Hepatocyte (in vitro differentiated cells): Measurements from ENCODE around the gene RPL7A. TPM values are rescaled to one million over a fixed set of nuclear protein-coding genes. Genes with fewer than 3 reads are reported as not detected.

Source experiments
- DNase-seq: peaks from one replicate; pipeline ENCODE4 v3.0.0-alpha.2; 2016; ENCODE audit warnings: low spot score
- H2AFZ ChIP-seq: fragments of 200-600 bp; sonication (generic); 2 replicates; pipeline ENCODE4 v1.6.0; 2016; ENCODE audit warnings: antibody characterized with exemption, mild to moderate bottlenecking
- H3K27ac ChIP-seq: fragments of 200-600 bp; sonication (generic); 2 replicates; pipeline ENCODE4 v1.5.1; 2016; ENCODE audit warnings: mild to moderate bottlenecking
- H3K27me3 ChIP-seq: fragments of 200-600 bp; sonication (generic); 2 replicates; pipeline ENCODE4 v1.6.1; 2016
- H3K36me3 ChIP-seq: fragments of 200-600 bp; sonication (generic); replicated peaks from 2 replicates; pipeline ENCODE4 v1.5.1; 2016; ENCODE audit warnings: low read depth; ENCODE audit not compliant: insufficient read depth
- H3K4me1 ChIP-seq: fragments of 200-600 bp; sonication (generic); 2 replicates; pipeline ENCODE4 v1.5.1; 2016; ENCODE audit warnings: mild to moderate bottlenecking, moderate library complexity; ENCODE audit not compliant: insufficient read depth
- H3K4me2 ChIP-seq: fragments of 200-600 bp; sonication (generic); 2 replicates; pipeline ENCODE4 v1.6.0; 2016
- H3K4me3 ChIP-seq: fragments of 200-600 bp; sonication (generic); 2 replicates; pipeline ENCODE4 v1.5.1; 2016; ENCODE audit warnings: mild to moderate bottlenecking
- H3K79me2 ChIP-seq: fragments of 200-600 bp; sonication (generic); 2 replicates; pipeline ENCODE4 v1.6.0; 2017; ENCODE audit warnings: mild to moderate bottlenecking
- H3K9me2 ChIP-seq: fragments of 200-600 bp; sonication (generic); replicated peaks from 2 replicates; pipeline ENCODE4 v1.6.0; 2017; ENCODE audit warnings: mild to moderate bottlenecking; ENCODE audit not compliant: insufficient read depth
- H3K9me3 ChIP-seq: fragments of 200-600 bp; sonication (generic); 2 replicates; pipeline ENCODE4 v1.5.1; 2016; ENCODE audit warnings: low read depth, mild to moderate bottlenecking
- H4K20me1 ChIP-seq: fragments of 200-600 bp; sonication (generic); 2 replicates; pipeline ENCODE4 v1.6.0; 2016; ENCODE audit warnings: mild to moderate bottlenecking; ENCODE audit not compliant: insufficient read depth, poor library complexity, severe bottlenecking
- EZH2 ChIP-seq: fragments of 200-600 bp; sonication (generic); IDR thresholded peaks from 2 replicates; pipeline ENCODE4 v1.6.1; 2016; ENCODE audit warnings: antibody characterized with exemption, mild to moderate bottlenecking, borderline replicate concordance
- EZH2phosphoT487 ChIP-seq: fragments of 200-600 bp; sonication (generic); IDR thresholded peaks from one replicate; pipeline ENCODE4 v1.6.1; 2018; ENCODE audit warnings: antibody characterized with exemption, mild to moderate bottlenecking, low read depth, moderate library complexity; ENCODE audit not compliant: unreplicated experiment, severe bottlenecking
- WGBS: methylation state at CpG from one replicate; pipeline ENCODE4 v1.1.6; 2016; ENCODE audit warnings: low lambda C conversion rate; ENCODE audit errors: missing lambda C conversion rate; 5-methylcytosine and 5-hydroxymethylcytosine counted together
- polyA plus RNA-seq: library from polyadenylated mRNA; unstranded; fragments of >200 nt; fragmentation: Nextera tagmentation; extraction: Ambion mirVana; gene quantifications from 2 replicates; pipeline ENCODE4 v1.2.1, GENCODE V29; 2016
- total RNA-seq: library from RNA; depleted of rRNA; stranded (reverse); fragments of >200 nt; gene quantifications from 2 replicates; pipeline ENCODE4 v1.2.3, GENCODE V29; 2014
- TF ChIP-seq, protein P1 (sequence below): fragments of 200-600 bp; sonication (generic); IDR thresholded peaks from 2 replicates; pipeline ENCODE4 v1.5.1; 2016; ENCODE audit warnings: antibody characterized with exemption, mild to moderate bottlenecking; ENCODE audit not compliant: poor library complexity

The RPL7A gene
- total and polyA plus RNA-seq, 2 experiments from 2014 or later: 377 to 2,226 TPM

DNA sequence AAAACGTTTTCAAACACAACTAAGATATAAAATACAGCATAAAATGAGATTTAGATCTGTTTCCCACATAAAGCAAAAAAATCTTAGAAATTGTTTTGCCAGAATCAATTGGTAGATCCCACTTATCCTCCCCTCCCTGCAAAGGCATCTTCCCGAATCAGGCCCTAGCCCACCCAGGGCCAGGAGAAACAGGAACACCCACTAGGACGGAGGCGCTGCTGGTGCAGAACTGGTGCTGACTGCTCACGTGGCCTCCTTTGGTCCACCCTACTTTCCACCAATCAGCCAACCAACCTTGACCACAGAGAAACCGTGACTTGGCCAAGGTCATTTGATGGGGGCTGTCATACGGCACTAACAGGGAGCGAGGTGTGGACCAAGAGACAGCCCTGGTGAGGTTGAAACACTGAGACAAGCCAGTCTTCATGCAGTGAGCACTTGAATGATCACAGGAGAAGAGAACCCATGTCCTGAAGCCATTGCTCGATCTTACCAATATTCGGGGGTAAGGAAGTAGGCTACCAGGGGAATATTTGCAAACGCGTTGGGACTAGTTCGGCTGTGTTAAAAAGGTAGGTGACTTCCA is 13.6 kb downstream of the RPL7A start:
- Histone ChIP-seq H3K9me2 (no peaks in the 10 kb centered on the region), H3K27ac (no peak overlapping the region), H3K4me3 (no peak overlapping the region), H3K36me3 (no peaks in the 10 kb centered on the region), H3K27me3 (no peaks in the 10 kb centered on the region), H2AFZ (no peak overlapping the region), H3K79me2 (peaks cover 69% of the 10 kb centered on the region), H3K4me2 (no peak overlapping the region), H3K4me1 (peaks cover 14% of the 10 kb centered on the region), H3K9me3 (no peaks in the 10 kb centered on the region), H4K20me1 (peaks cover 53% of the 10 kb centered on the region)
- 91% methylated on average over 13 of the region's 13 CpGs for WGBS
- TF ChIP-seq EZH2phosphoT487 (no peak), EZH2 (no peak)
- TF ChIP-seq, protein P1, sequence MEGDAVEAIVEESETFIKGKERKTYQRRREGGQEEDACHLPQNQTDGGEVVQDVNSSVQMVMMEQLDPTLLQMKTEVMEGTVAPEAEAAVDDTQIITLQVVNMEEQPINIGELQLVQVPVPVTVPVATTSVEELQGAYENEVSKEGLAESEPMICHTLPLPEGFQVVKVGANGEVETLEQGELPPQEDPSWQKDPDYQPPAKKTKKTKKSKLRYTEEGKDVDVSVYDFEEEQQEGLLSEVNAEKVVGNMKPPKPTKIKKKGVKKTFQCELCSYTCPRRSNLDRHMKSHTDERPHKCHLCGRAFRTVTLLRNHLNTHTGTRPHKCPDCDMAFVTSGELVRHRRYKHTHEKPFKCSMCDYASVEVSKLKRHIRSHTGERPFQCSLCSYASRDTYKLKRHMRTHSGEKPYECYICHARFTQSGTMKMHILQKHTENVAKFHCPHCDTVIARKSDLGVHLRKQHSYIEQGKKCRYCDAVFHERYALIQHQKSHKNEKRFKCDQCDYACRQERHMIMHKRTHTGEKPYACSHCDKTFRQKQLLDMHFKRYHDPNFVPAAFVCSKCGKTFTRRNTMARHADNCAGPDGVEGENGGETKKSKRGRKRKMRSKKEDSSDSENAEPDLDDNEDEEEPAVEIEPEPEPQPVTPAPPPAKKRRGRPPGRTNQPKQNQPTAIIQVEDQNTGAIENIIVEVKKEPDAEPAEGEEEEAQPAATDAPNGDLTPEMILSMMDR: no peak
- no peak for DNase-seq

DNA sequence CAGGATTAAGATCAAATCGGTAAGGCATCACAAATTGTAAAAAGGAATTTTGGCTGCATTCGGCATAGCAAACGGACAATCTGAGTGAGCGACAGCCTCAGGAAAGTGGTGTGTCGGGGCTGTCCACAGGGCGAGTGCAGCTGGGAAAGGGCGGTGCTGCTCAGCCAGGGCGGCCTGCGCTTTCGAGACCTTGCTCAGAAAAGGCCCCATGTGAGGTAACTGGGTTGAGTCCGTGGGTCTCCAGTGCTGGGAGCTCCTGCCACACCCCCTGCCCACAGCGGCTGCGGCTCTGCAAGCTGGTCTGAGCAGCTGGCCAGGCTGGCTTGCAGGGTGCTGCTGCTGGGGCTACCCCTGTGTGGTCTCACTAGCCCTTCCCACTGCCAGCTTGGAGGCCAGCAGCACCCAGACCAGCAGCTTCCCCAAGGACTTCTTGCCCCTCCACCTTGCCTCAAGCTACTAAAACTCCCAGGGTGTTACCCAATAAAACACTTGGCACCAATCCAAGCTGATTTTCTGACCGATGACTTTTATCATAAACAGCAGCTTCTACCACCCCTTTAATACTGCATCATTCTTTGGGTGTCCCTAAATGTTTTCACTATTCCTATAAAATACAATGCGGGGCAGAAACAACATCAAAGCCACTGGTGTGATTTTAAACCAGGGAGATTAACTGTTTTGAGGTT is 14.5 kb downstream of the RPL7A start:
- Histone ChIP-seq H3K36me3 (no peaks in the 10 kb centered on the region), H3K4me1 (peaks cover 7% of the 10 kb centered on the region), H3K9me3 (no peaks in the 10 kb centered on the region), H4K20me1 (peaks cover 62% of the 10 kb centered on the region), H3K4me2 (no peak overlapping the region), H3K27me3 (no peaks in the 10 kb centered on the region), H2AFZ (no peak overlapping the region), H3K79me2 (peaks cover 70% of the 10 kb centered on the region), H3K27ac (no peak overlapping the region), H3K4me3 (no peak overlapping the region), H3K9me2 (no peaks in the 10 kb centered on the region)
- TF ChIP-seq EZH2 (no peak), EZH2phosphoT487 (no peak)
- TF ChIP-seq, protein P1: no peak
- no peak for DNase-seq
- 89% methylated on average over 15 of the region's 15 CpGs for WGBS

DNA sequence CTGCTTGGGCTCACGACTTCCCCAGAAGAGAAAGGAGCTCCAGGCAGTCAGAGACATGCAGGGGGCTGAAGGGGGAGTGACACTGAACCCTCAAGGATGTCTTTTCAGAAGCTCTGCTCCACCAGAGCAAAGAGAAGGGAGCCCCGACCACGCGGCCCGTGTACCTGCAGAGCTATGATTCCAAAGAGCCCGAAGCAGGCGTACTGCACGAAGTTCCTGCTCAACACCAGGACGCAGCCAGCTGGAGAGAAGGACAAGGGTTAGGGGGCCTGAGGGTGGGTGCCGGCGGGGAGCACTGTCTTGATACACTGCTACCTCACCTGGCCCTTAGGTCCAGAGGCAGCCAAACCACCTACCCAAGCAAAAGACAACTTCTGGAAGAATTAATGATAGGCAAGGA is 18.4 kb downstream of the RPL7A start:
- Histone ChIP-seq H3K9me3 (no peaks in the 10 kb centered on the region), H3K4me1 (peaks cover 19% of the 10 kb centered on the region), H2AFZ (no peak overlapping the region), H3K27me3 (no peaks in the 10 kb centered on the region), H3K79me2 (peaks cover 95% of the 10 kb centered on the region), H3K4me2 (no peak overlapping the region), H3K4me3 (no peak overlapping the region), H4K20me1 (peaks cover 93% of the 10 kb centered on the region), H3K27ac (no peak overlapping the region), H3K9me2 (no peaks in the 10 kb centered on the region), H3K36me3 (no peaks in the 10 kb centered on the region)
- TF ChIP-seq EZH2: no peak
- TF ChIP-seq EZH2phosphoT487: no peak
- TF ChIP-seq, protein P1: no peak
- 96% methylated on average over 11 of the region's 11 CpGs for WGBS
- DNase-seq: no peak
